Body of pancreas (tissue), 4 donors: ENCODE measurements around the gene RRM1.

Experiments used
- CTCF ChIP-seq, 7 experiments: fragments of 450-650 bp in 4 of 7; fragments of 200-600 bp in 3 of 7; sonication (generic) in 3 of 7; IDR thresholded peaks; one replicate each; pipeline ENCODE4 v1.5.1; 2016 to 2019; ENCODE audit warnings: antibody characterized with exemption in 7 of 7
- POLR2A ChIP-seq, 3 donors: fragments of 450-650 bp; IDR thresholded peaks; one replicate each; pipeline ENCODE4 v1.6.1; 2016; ENCODE audit warnings: antibody characterized with exemption in 3 of 3, mild to moderate bottlenecking in 2 of 3

DNA sequence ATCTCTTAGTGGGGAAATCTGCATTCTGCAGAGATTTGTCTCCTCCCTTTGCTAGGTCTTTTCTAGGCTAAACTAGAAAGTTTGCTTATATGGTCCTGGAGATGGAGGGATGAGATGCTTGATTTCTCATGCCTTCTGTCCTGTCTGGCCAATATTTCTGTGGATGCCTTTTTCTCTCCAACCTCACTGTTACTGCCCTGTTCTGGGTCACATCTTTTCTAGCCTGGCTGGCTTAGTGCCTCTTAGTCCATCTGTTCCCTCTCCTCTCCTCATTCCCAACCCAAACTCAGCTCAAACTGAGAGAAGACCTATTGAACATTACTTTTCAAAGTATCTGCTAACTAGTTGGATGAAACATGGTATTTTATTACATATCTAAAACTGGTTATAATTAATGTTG is 62.0 kb downstream of the RRM1 start:
- TF ChIP-seq CTCF (IDR thresholded peaks at IDR 0.05) (no peak), POLR2A (IDR thresholded peaks at IDR 0.05) (no peak)
